SK-N-SH (cell line): ENCODE measurements around the gene TLE1. TPM values are rescaled to one million over a fixed set of nuclear protein-coding genes. Genes with fewer than 3 reads are reported as not detected.

ENCODE experiments used
- CTCF ChIA-PET: fragments of 300-600, 350-600 bp; formaldehyde crosslinking; extraction: SDS; loops from one replicate; lab custom pipeline; 2021; lab: Yijun Ruan, JAX
- POLR2A ChIA-PET: fragments of 350-600 bp; sonication (Branson Sonifier 250); formaldehyde crosslinking; extraction: SDS; loops from one replicate; lab custom pipeline; 2020; ENCODE audit warnings: antibody characterized with exemption, inconsistent platforms; lab: Yijun Ruan, JAX
- DNase-seq: peaks from one replicate; pipeline ENCODE4 v3.0.0; 2012
- H2AFZ ChIP-seq: fragments of 200-600 bp; sonication (generic); 2 replicates; pipeline ENCODE4 v1.8.1; 2016; ENCODE audit warnings: antibody characterized with exemption, mild to moderate bottlenecking, low read depth
- H3F3A ChIP-seq: fragments of 200-600 bp; sonication (generic); replicated peaks from 2 replicates; pipeline ENCODE3; 2016; ENCODE audit warnings: antibody characterized with exemption, mild to moderate bottlenecking; ENCODE audit not compliant: insufficient read depth
- H3K27ac ChIP-seq, 2 experiments: fragments of 200-500 bp in 1 of 2; fragments of 200-600 bp in 1 of 2; sonication (Bioruptor generic) in 1 of 2; sonication (generic), shearing (Covaris generic) in 1 of 2; 2 replicates each; pipeline versions ENCODE4 v1.5.1 to v1.6.1; 2014 to 2016; ENCODE audit warnings: low read depth in 2 of 2, inconsistent platforms in 1 of 2, low read length in 1 of 2, mild to moderate bottlenecking in 1 of 2, mixed read lengths in 1 of 2
- H3K27me3 ChIP-seq: fragments of 200-600 bp; sonication (generic), shearing (Covaris generic); 2 replicates; pipeline ENCODE4 v1.6.1; 2016; ENCODE audit warnings: mixed run types; ENCODE audit not compliant: insufficient read depth
- H3K36me3 ChIP-seq, 2 experiments: fragments of 200-500 bp in 1 of 2; fragments of 200-600 bp in 1 of 2; sonication (Bioruptor generic) in 1 of 2; sonication (generic) in 1 of 2; replicated peaks in 1 of 2; 2 replicates each; pipeline versions ENCODE3 to v1.5.1; 2014 to 2016; ENCODE audit warnings: low read length in 1 of 2, mild to moderate bottlenecking in 1 of 2; ENCODE audit not compliant: insufficient read depth in 2 of 2, control insufficient read depth in 1 of 2
- H3K4me1 ChIP-seq, 2 experiments: fragments of 200-500 bp in 1 of 2; fragments of 200-600 bp in 1 of 2; sonication (Bioruptor generic) in 1 of 2; sonication (generic), shearing (Covaris generic) in 1 of 2; 2 replicates each; pipeline versions ENCODE4 v1.5.1 to v1.6.1; 2014 to 2016; ENCODE audit warnings: low read depth in 1 of 2, low read length in 1 of 2, mixed run types in 1 of 2; ENCODE audit not compliant: insufficient read depth in 2 of 2, control insufficient read depth in 1 of 2
- H3K4me2 ChIP-seq: fragments of 200-600 bp; sonication (generic), shearing (Covaris generic); 2 replicates; pipeline ENCODE4 v1.6.1; 2017; ENCODE audit warnings: mixed run types
- H3K4me3 ChIP-seq, 2 experiments: fragments of 200-500 bp in 1 of 2; fragments of 200-600 bp in 1 of 2; sonication (Bioruptor generic) in 1 of 2; sonication (generic), shearing (Covaris generic) in 1 of 2; 2 replicates each; pipeline versions ENCODE4 v1.5.1 to v1.8.1; 2014 to 2016; ENCODE audit warnings: low read depth in 2 of 2, inconsistent platforms in 1 of 2, low read length in 1 of 2, mild to moderate bottlenecking in 1 of 2, mixed read lengths in 1 of 2, moderate library complexity in 1 of 2
- H3K79me2 ChIP-seq: fragments of 200-600 bp; sonication (generic); 2 replicates; pipeline ENCODE4 v1.8.1; 2017; ENCODE audit warnings: mild to moderate bottlenecking; ENCODE audit not compliant: insufficient read depth
- H3K9ac ChIP-seq: fragments of 200-600 bp; sonication (generic); 2 replicates; pipeline ENCODE4 v1.6.1; 2017; ENCODE audit warnings: mixed run types
- H3K9me2 ChIP-seq: fragments of 200-600 bp; sonication (generic); 2 replicates; pipeline ENCODE4 v1.6.1; 2017; ENCODE audit warnings: mixed run types
- H3K9me3 ChIP-seq: fragments of 200-600 bp; sonication (generic); 2 replicates; pipeline ENCODE4 v1.6.1; 2017; ENCODE audit warnings: mixed run types, mild to moderate bottlenecking, moderate library complexity
- H4K20me1 ChIP-seq: fragments of 200-600 bp; sonication (generic); 2 replicates; pipeline ENCODE4 v1.6.1; 2017; ENCODE audit warnings: mild to moderate bottlenecking, mixed run types; ENCODE audit not compliant: insufficient read depth
- CHD2 ChIP-seq: fragments of 150-350 bp; IDR thresholded peaks from 2 replicates; pipeline ENCODE4 v1.6.1; 2018; ENCODE audit warnings: low read length; ENCODE audit not compliant: partially characterized antibody
- ELF1 ChIP-seq: IDR thresholded peaks from 2 replicates; pipeline ENCODE4 v1.4.0; 2012
- EP300 ChIP-seq, 2 experiments: IDR thresholded peaks; 2 replicates each; pipeline versions ENCODE4 v1.4.0 to v1.6.1; 2012; ENCODE audit warnings: borderline replicate concordance in 1 of 2, low read depth in 1 of 2, low read length in 1 of 2
- EZH2phosphoT487 ChIP-seq: fragments of 200-600 bp; sonication (generic); IDR thresholded peaks from 2 replicates; pipeline ENCODE4 v1.6.1; 2017; ENCODE audit warnings: low read depth, mixed run types, mild to moderate bottlenecking, antibody characterized with exemption, moderate library complexity, borderline replicate concordance
- FOSL2 ChIP-seq: IDR thresholded peaks from 2 replicates; pipeline ENCODE4 v1.4.0; 2012; ENCODE audit warnings: low read depth, mild to moderate bottlenecking, moderate library complexity, borderline replicate concordance
- JUND ChIP-seq: IDR thresholded peaks from 2 replicates; pipeline ENCODE4 v1.4.0; 2012
- MEF2A ChIP-seq: IDR thresholded peaks from 2 replicates; pipeline ENCODE4 v1.4.0; 2012; ENCODE audit warnings: low read depth, borderline replicate concordance
- MXI1 ChIP-seq: IDR thresholded peaks from 2 replicates; pipeline ENCODE4 v1.6.1; 2012; ENCODE audit warnings: mild to moderate bottlenecking, low read depth, low read length, improper control_type of control experiment
- NFIC ChIP-seq: IDR thresholded peaks from 2 replicates; pipeline ENCODE4 v1.4.0; 2012; ENCODE audit warnings: borderline replicate concordance
- NRF1 ChIP-seq: IDR thresholded peaks from 2 replicates; pipeline ENCODE4 v1.6.1; 2012; ENCODE audit warnings: low read depth, mild to moderate bottlenecking, low read length
- POLR2AphosphoS5 ChIP-seq: IDR thresholded peaks from 2 replicates; pipeline ENCODE4 v1.6.1; 2012; ENCODE audit warnings: low read depth, low read length
- RAD21 ChIP-seq: IDR thresholded peaks from 2 replicates; pipeline ENCODE4 v1.6.1; 2012; ENCODE audit warnings: mild to moderate bottlenecking, low read length
- RCOR1 ChIP-seq: fragments of 150-350 bp; IDR thresholded peaks from 2 replicates; pipeline ENCODE4 v1.6.1; 2017; ENCODE audit warnings: antibody characterized with exemption, low read length
- RFX5 ChIP-seq: IDR thresholded peaks from 2 replicates; pipeline ENCODE4 v1.6.1; 2012; ENCODE audit warnings: mild to moderate bottlenecking, improper control_type of control experiment, low read length
- RXRA ChIP-seq: IDR thresholded peaks from 2 replicates; pipeline ENCODE4 v1.4.0; 2012; ENCODE audit warnings: low read depth, mild to moderate bottlenecking, borderline replicate concordance
- TAF1 ChIP-seq: IDR thresholded peaks from 2 replicates; pipeline ENCODE4 v1.6.1; 2012; ENCODE audit warnings: low read depth, mild to moderate bottlenecking, low read length, moderate library complexity, borderline replicate concordance
- TCF12 ChIP-seq: IDR thresholded peaks from 2 replicates; pipeline ENCODE4 v1.4.0; 2012
- TEAD4 ChIP-seq: IDR thresholded peaks from 2 replicates; pipeline ENCODE4 v1.4.0; 2012; ENCODE audit warnings: mild to moderate bottlenecking, borderline replicate concordance; ENCODE audit not compliant: insufficient read depth
- YY1 ChIP-seq: IDR thresholded peaks from 2 replicates; pipeline ENCODE4 v1.4.0; 2012; ENCODE audit warnings: low read depth, mild to moderate bottlenecking
- WGBS: methylation state at CpG from one replicate; pipeline ENCODE4 v1.1.6; 2017; ENCODE audit warnings: low lambda C conversion rate; 5-methylcytosine and 5-hydroxymethylcytosine counted together
- polyA plus RNA-seq, 3 experiments: library from polyadenylated mRNA; depleted of rRNA; stranded (reverse); fragments of >200 nt; gene quantifications; 2 replicates each; pipeline ENCODE4 v1.2.3, GENCODE V29; 2012
- TF ChIP-seq, protein P1 (sequence below): IDR thresholded peaks from 2 replicates; pipeline ENCODE4 v1.4.0; 2012; ENCODE audit warnings: low read depth, borderline replicate concordance
- TF ChIP-seq, protein P2 (sequence below): fragments of 150-350 bp; IDR thresholded peaks from 2 replicates; pipeline ENCODE4 v1.6.1; 2016; ENCODE audit warnings: mild to moderate bottlenecking, low read depth, low read length
- TF ChIP-seq, protein P3 (sequence below): fragments of 150-350 bp; IDR thresholded peaks from 2 replicates; pipeline ENCODE4 v1.6.1; 2017; ENCODE audit warnings: antibody characterized with exemption, low read length, low read depth, borderline replicate concordance

Gene TLE1
- polyA plus RNA-seq, 1 of the 3 experiments (the other 2 are of a cell fraction) = 33.0 TPM

- H4K20me1 ChIP-seq = no peaks in the 10 kb centered on the region
- H3K27ac ChIP-seq = no peak overlapping the region
- H3F3A ChIP-seq = no peaks in the 10 kb centered on the region
- H3K36me3 ChIP-seq = no peaks in the 10 kb centered on the region
- TF ChIP-seq TAF1 (no peak), RAD21 (no peak), RFX5 (no peak), EZH2phosphoT487 (no peak), ELF1 (no peak), MXI1 (no peak), NFIC (no peak), FOSL2 (no peak), TEAD4 (no peak), POLR2AphosphoS5 (no peak), RXRA (no peak), NRF1 (no peak), CHD2 (no peak)
- TF ChIP-seq, protein P1, sequence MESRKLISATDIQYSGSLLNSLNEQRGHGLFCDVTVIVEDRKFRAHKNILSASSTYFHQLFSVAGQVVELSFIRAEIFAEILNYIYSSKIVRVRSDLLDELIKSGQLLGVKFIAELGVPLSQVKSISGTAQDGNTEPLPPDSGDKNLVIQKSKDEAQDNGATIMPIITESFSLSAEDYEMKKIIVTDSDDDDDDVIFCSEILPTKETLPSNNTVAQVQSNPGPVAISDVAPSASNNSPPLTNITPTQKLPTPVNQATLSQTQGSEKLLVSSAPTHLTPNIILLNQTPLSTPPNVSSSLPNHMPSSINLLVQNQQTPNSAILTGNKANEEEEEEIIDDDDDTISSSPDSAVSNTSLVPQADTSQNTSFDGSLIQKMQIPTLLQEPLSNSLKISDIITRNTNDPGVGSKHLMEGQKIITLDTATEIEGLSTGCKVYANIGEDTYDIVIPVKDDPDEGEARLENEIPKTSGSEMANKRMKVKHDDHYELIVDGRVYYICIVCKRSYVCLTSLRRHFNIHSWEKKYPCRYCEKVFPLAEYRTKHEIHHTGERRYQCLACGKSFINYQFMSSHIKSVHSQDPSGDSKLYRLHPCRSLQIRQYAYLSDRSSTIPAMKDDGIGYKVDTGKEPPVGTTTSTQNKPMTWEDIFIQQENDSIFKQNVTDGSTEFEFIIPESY = no peak
- TF ChIP-seq, protein P2, sequence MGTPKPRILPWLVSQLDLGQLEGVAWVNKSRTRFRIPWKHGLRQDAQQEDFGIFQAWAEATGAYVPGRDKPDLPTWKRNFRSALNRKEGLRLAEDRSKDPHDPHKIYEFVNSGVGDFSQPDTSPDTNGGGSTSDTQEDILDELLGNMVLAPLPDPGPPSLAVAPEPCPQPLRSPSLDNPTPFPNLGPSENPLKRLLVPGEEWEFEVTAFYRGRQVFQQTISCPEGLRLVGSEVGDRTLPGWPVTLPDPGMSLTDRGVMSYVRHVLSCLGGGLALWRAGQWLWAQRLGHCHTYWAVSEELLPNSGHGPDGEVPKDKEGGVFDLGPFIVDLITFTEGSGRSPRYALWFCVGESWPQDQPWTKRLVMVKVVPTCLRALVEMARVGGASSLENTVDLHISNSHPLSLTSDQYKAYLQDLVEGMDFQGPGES = no peak
- POLR2A ChIA-PET = no interaction called here
- H3K27me3 ChIP-seq = no peaks in the 10 kb centered on the region
- CTCF ChIA-PET = interaction anchor here (1.1 kb wide), 1 partner anchor 884 kb away, joined by 3 read pairs; no protein-coding TSS in a partner anchor
- 98% methylated on average over 3 of the region's 3 CpGs for WGBS
- H3K9ac ChIP-seq = no peak overlapping the region
- no peaks in the 10 kb centered on the region for H3K4me1 ChIP-seq
- H3K79me2 ChIP-seq = no peaks in the 10 kb centered on the region
- no peaks in the 10 kb centered on the region for H3K9me3 ChIP-seq
- no peak overlapping the region for H2AFZ ChIP-seq
- DNase-seq = no peak
- H3K9me2 ChIP-seq = no peaks in the 10 kb centered on the region
- no peak overlapping the region for H3K4me2 ChIP-seq
- no peak overlapping the region for H3K4me3 ChIP-seq
Measured at GRCh38 chr9:81722277-81722676, 32.9 kb upstream of the TLE1 start.

DNA sequence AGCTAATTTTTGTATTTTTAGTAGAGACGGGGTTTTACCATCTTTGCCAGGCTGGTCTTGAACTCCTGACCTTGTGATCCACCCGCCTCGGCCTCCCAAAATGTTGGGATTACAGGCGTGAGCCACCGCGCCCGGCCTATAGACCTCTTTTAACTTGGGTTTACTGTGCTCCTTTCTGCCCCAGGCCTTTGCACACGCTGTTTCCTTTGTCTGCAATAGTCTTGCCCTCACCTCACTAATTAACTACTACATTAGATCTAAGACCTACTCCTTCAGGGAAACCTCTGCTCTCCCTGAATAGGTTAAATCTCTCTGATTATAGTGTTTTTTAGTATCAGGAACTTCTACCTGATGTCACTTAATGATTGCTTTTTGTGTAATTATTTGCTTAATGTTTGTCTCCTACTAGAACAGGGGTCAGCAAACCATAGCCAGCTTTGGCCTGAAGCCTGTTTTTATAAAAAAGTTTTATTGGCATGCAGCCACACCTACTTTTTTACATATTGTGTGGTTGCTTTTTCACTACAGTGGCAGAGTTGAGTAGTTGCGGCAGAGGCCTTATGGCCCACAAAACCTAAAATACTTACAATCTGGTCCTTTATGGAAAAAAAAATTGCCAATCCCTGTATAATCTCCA lies 31.2 kb upstream of the TLE1 start:
- Histone ChIP-seq H2AFZ (no peak overlapping the region), H3K27me3 (no peaks in the 10 kb centered on the region), H3K9me2 (no peaks in the 10 kb centered on the region), H3K4me3 (no peak overlapping the region), H3F3A (no peaks in the 10 kb centered on the region), H3K27ac (no peak overlapping the region), H3K9me3 (no peaks in the 10 kb centered on the region), H3K79me2 (no peaks in the 10 kb centered on the region), H4K20me1 (no peaks in the 10 kb centered on the region), H3K9ac (no peak overlapping the region), H3K4me1 (no peaks in the 10 kb centered on the region), H3K36me3 (no peaks in the 10 kb centered on the region), H3K4me2 (no peak overlapping the region)
- DNase-seq = no peak
- CTCF ChIA-PET = no interaction called here
- 94% methylated on average over 9 of the region's 9 CpGs for WGBS
- POLR2A ChIA-PET = no interaction called here
- TF ChIP-seq MEF2A (no peak), EP300 (IDR thresholded peaks at IDR 0.05; ENCODE audit: borderline replicate concordance in 1 of 2, low read depth in 1 of 2, low read length in 1 of 2) (no peak), RCOR1 (no peak), CHD2 (no peak), JUND (no peak), YY1 (no peak), NFIC (no peak), POLR2AphosphoS5 (no peak), RAD21 (no peak), TCF12 (no peak), NRF1 (no peak)
- TF ChIP-seq, protein P3, sequence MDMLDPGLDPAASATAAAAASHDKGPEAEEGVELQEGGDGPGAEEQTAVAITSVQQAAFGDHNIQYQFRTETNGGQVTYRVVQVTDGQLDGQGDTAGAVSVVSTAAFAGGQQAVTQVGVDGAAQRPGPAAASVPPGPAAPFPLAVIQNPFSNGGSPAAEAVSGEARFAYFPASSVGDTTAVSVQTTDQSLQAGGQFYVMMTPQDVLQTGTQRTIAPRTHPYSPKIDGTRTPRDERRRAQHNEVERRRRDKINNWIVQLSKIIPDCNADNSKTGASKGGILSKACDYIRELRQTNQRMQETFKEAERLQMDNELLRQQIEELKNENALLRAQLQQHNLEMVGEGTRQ = no peak
